GM18951 (cell line): ENCODE results near the gene RFWD3.

ENCODE experiments used
- POLR2A ChIP-seq: IDR thresholded peaks from 4 replicates; pipeline ENCODE4 v1.6.1; 2011; ENCODE audit warnings: mild to moderate bottlenecking; ENCODE audit not compliant: insufficient read length, insufficient read depth; ENCODE audit errors: extremely low read depth
- in situ Hi-C: fragments of 300-500 bp; cut with MboI; formaldehyde crosslinking; loops from one replicate; pipeline ENCODE4 v1.12.0; 2022; ENCODE audit warnings: low sequenced_read_pairs, mixed read lengths, inconsistent platforms; ENCODE audit not compliant: unreplicated experiment

RFWD3 gene, protein sequence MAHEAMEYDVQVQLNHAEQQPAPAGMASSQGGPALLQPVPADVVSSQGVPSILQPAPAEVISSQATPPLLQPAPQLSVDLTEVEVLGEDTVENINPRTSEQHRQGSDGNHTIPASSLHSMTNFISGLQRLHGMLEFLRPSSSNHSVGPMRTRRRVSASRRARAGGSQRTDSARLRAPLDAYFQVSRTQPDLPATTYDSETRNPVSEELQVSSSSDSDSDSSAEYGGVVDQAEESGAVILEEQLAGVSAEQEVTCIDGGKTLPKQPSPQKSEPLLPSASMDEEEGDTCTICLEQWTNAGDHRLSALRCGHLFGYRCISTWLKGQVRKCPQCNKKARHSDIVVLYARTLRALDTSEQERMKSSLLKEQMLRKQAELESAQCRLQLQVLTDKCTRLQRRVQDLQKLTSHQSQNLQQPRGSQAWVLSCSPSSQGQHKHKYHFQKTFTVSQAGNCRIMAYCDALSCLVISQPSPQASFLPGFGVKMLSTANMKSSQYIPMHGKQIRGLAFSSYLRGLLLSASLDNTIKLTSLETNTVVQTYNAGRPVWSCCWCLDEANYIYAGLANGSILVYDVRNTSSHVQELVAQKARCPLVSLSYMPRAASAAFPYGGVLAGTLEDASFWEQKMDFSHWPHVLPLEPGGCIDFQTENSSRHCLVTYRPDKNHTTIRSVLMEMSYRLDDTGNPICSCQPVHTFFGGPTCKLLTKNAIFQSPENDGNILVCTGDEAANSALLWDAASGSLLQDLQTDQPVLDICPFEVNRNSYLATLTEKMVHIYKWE

DNA sequence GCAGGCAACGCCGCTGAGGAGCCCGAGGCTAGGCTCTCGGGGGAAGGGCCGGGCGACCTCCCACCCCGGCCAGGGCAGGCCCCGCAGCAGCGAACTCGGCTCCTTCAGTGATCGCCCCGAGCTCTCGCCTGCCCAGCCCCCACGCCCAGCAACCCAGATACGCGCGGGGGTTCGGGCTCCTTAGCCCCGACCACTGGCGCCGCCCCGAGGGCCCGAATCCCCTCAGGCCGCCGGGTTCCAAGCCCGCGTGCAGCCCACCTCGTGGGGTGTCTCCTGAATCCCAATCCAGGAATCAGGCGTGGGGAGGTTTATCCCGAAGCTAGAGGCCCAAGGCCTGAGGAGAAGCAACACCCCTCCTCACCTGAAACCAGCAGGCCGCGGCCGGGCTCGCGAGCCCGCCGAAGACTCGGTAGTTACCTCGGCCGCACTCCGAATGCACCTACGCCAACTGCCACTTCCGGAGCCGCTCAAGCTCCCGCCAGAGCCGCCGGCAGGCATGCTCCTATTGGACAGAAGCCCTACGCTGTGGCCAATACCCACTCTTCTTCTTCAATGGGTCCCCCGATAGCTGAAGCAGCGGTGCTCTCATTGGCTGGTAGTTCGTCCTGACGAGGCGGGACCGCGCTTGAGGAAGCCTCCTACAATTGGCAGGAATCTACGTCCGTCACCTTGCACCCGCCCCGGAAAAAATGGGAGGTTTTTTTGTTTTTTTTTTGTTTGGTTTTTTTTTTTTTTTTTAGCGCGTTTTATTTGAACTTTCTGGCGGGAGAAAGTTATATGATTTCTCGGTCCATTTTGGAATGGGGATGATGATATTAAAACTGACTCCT, at the start of gene RFWD3:
Gene RFWD3, minus strand, starts transcription at position 453 of the 830 bp plus-strand sequence. CDS start 5,428 bp downstream, outside the sequence.
- TF ChIP-seq POLR2A, result peak; percentile 74
- in situ Hi-C loops, result no loop called here

DNA sequence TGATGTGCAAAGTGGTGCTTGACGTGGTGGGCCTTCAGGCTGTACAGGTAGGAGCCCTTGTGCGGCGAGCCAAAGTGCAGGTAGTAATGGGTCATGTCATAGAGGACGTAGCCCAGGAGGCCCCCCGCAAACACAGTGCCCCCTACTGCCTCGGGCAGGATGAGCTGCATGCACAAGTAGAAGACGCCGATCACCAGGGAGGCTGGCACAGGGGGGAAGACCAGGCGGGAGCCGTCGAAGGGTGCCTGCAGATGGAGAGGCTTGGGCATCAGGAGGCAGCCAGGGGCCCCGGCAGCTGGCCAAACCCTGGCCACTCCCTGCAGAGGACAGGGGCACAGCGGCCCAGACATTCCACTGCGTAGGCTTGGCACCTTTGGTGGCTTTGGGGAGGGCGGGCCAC, 49.7 kb upstream of the RFWD3 start:
- in situ Hi-C loops, result loop anchor here (10.0 to 25.0 kb wide), 2 partner anchors 158 to 396 kb away; partner anchors contain the start of gene LDHD
- no peak for TF ChIP-seq POLR2A

DNA sequence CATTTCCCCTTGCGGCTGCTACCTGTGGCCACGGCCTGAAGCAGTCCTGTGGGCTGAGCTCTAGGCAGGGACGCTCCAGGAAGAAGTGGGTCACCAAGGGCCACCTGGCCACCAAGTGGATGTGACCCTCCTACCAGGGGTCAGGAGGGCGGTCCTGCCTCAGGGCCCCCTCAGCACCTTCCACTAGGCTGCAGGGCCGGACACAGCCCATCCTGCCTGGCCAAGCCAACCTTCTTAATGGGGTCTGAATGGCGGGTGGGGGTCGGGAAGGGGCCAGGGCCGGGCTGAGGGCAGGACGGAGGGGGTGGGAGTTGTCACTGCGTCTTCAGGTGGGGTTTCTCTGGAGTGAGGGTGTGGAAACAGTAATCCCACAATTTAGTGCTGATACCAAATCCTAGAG, 47.2 kb upstream of the RFWD3 start:
- in situ Hi-C loops, result loop anchor here (10.0 to 25.0 kb wide), 2 partner anchors 161 to 398 kb away; partner anchors contain the start of gene LDHD
- TF ChIP-seq POLR2A, result no peak

DNA sequence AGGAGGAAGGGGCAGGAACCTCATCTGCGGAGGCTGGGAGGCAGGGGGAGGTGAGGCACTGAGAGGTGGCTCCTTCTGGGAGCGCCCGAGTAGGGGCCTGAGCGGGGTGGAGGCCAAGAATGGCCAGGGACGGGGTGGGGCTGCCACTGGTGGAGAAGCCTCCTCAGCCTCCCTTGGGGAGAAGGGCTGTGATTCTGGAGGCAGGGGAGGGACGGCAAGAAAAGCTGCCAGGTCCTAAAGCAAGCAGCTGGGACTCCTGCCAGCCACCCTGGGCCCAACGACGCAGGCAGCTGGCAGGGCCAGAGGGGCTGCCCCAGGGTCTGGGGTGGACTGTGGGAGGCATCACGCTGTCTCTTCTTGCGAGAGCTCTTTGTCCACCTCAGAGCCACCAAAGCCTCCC, 46.6 kb upstream of the RFWD3 start:
- no peak for TF ChIP-seq POLR2A
- in situ Hi-C loops, result loop anchor here (10.0 to 25.0 kb wide), 2 partner anchors 161 to 399 kb away; partner anchors contain the start of gene LDHD

DNA sequence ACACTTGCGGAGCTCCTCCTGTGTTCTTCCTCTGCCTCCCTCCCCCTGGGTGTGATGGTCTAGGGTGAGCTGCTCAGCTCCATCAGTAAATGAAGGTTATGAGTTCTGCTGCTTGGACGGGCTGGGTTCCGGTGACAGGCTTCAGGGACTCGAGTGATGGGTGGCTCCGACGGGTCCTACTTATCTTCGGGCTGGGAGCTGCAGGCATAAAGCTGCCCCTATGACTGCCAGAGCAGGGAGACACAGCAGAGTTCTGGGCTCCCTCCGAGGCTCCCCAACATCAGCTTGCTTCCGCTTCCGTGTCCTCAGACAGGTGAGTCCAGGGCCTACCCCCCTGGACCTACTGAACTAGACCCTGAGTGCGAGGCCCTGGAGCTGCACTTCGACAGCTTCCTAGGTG, 45.3 kb upstream of the RFWD3 start:
- no peak for TF ChIP-seq POLR2A
- in situ Hi-C loops, result loop anchor here (10.0 to 25.0 kb wide), 2 partner anchors 163 to 400 kb away; partner anchors contain the start of gene LDHD

DNA sequence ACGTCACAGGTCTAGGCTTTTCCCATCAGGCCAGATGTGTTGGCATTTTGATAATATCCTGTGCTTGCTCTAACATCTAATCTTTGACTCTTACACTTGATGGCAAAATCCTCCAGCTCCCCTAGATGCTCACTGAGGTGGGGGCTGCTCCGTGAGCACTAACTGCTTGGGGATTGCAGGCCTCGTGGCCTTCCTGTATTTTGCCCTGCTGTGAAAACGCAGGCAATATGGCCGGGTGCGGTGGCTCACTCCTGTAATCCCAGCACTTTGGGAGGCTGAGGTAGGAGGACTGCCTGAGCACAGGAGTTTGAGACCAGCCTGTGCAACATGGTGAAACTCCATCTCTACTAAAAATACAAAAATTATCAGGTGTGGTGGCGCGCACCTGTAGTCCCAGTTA, 43.7 kb upstream of the RFWD3 start:
- in situ Hi-C loops, result loop anchor here (10.0 to 25.0 kb wide), 2 partner anchors 164 to 402 kb away; partner anchors contain the start of gene LDHD
- no peak for TF ChIP-seq POLR2A

DNA sequence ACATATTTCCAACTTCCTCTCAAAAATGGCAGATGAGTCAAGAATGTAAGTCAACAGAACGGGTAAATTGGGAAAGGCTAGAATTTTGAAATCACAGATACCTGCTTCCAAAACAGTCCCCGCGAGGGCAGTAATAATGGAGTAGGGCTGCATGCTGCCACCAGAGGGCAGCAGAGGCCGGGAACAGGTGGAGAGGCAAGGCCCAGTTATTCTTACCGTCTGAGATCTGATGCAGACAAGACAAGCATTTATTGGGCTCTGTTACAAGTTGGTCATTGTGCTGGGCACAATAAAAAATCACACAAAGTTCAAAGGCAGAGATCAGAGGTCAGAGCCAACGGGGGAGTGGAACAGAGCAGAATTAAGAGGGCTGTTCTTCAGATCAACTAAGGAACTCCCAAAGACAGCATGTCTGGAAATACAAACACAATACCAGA, 42.8 kb upstream of the RFWD3 start:
- no peak for TF ChIP-seq POLR2A
- in situ Hi-C loops, result loop anchor here (10.0 to 25.0 kb wide), 2 partner anchors 145 to 403 kb away; partner anchors contain the start of gene LDHD

DNA sequence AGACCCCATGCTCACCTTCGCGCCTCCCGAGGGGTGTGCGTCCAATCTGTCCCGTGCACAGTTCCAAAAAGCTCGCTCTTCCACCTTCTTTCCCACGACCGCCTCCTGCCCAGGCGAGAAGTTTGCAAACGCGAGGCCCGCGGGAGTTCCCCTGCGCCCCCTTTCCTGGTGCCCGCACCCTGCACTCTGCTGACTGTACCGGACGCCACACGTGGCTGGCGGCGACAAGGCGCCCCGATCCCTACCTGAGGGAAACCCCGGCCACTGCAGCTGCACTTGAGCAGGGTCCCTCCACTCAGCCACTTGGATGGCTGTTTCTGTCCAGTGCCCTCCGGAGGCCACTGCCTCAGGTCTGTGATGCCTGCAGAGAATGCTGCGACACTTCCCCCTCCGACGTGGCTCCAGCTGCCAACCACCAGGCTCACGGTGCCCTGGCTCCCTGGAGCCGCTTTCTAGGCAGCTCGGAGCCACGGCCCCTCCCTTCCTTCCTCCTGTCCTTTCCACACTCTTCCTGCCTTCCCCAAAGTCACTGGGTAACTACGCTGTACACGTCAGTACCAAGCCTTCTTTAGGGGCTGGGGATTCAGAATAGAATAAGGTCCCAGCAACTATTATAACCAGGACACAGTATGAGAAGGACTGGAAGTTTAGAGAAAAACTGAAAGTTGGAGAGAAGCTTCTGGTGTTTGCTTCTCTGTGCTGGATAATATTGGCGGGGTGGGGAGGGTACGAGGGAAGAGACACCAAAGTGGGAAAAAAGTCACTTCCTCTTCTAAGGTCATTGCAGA, 34.0 kb upstream of the RFWD3 start, which contains the start of gene MLKL:
Gene MLKL, minus strand, starts transcription at position 425 of the 788 bp plus-strand sequence. CDS start 5,105 bp downstream, outside the sequence.
- in situ Hi-C loops, result loop anchor here (10.0 to 25.0 kb wide), 2 partner anchors 154 to 412 kb away; partner anchors contain the start of gene LDHD
- TF ChIP-seq POLR2A, result peak; percentile 59

DNA sequence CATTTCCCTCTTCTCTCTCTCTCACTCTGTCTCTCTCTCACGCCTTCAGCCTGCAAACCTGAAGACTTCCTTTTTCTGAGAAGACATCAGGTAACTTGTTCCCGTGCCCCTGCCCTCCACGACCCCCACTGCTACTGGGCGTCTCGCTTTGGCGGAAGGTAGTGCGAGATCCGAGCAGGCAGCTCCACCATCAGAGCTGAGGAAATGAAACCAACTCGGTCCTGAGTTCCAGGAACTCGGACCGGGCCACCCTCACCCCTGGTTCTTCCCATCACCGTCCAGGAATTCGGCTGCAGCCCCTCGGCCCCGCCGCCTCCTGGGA, 33.4 kb upstream of the RFWD3 start:
- in situ Hi-C loops, result loop anchor here (10.0 to 25.0 kb wide), 2 partner anchors 155 to 412 kb away; partner anchors contain the start of gene LDHD
- TF ChIP-seq POLR2A, result no peak

DNA sequence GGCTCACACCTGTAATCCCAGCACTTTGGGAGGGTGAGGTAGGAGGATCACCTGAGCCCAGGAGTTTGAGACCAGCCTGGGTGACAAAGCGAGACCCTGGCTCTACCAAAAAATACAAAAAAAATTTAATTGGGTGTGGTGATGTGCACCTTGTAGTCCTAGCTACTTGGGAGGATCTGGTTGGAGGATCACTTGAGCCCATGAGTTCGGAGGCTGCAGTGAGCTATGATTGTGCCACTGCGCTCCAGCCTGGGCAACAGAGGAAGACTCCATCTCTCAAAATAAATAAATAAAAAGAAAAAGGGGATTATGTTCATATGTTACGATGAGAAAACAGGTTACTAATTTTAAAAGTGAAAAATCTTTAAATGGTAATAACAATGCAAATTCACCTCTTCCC, 33.0 kb upstream of the RFWD3 start:
- TF ChIP-seq POLR2A, result no peak
- in situ Hi-C loops, result loop anchor here (10.0 to 25.0 kb wide), 2 partner anchors 155 to 413 kb away; partner anchors contain the start of gene LDHD

DNA sequence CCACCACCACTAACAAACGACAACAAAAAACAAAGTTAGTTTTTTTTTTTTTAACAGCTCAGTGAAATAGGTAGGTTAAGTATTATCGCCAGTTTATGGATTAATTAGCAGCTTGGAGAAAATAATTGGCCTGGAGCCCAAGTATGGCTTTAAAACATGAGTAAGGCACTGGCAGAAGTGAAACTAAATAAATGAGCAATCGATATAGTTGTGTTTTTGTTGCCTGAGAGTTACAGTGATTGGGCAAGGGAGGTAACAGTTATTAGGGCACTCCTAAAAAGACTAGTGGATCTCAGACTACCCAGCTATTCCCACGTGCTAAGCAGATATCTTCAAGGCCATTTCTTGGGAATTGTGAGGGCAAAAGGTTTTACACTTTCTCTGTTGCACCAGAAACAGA, 31.5 kb upstream of the RFWD3 start:
- TF ChIP-seq POLR2A, result no peak
- in situ Hi-C loops, result no loop called here
